GM20000 (cell line): ENCODE results near the gene ARPC1A.

Experiments used
- DNase-seq: peaks from one replicate; pipeline ENCODE4 v3.0.0; 2012; ENCODE audit warnings: low spot score
- CTCF ChIP-seq: IDR thresholded peaks from 2 replicates; pipeline ENCODE4 v1.5.1; 2012; ENCODE audit warnings: mild to moderate bottlenecking, control low read depth; ENCODE audit errors: extremely low read depth, missing control alignments

ARPC1A gene

DNA sequence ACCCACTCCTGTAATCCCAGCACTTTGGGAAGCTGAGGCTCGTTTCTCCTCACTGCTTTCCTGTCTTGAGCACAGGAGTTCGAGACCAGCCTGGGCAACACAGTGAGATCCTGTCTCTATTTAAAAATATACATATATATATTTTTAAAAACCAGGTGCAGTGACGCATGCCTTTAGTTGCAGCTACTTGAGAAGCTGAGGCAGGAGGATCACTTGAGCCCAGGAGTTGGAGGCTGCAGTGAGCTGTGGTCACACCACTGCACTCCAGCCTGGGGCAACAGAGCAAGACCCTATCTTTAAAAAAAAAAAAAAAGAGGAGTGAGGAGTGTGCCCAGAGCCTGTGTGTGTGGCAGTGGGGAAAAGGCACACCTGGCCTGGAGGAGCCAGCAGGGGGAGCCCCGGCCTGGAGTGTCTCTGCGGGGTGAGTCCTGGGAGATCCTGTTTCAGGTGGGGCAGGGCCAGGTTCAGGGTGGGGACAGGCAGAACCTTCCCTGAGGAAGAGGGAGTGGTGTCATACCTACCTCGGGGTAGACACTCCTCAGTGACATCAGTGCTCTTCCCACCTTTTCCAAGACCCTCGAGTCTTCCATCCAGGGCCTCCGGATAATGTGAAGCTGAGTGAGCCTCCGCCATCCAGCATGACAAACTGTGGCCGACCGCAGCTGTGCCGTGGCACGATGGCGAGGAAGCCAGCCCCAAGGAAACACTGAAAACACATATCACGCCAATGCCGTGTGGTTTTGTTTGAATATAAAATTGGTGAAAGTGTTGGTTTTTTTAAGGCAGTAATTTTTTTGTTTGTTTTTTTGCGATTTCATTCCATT lies 39.8 kb downstream of the ARPC1A start:
- DNase-seq = peak; percentile 63
- TF ChIP-seq CTCF = peak; percentile 53

GRCh38 chr7:99366646-99367045 lies 40.9 kb downstream of the ARPC1A start:
- no peak for DNase-seq
- TF ChIP-seq CTCF = no peak

DNA sequence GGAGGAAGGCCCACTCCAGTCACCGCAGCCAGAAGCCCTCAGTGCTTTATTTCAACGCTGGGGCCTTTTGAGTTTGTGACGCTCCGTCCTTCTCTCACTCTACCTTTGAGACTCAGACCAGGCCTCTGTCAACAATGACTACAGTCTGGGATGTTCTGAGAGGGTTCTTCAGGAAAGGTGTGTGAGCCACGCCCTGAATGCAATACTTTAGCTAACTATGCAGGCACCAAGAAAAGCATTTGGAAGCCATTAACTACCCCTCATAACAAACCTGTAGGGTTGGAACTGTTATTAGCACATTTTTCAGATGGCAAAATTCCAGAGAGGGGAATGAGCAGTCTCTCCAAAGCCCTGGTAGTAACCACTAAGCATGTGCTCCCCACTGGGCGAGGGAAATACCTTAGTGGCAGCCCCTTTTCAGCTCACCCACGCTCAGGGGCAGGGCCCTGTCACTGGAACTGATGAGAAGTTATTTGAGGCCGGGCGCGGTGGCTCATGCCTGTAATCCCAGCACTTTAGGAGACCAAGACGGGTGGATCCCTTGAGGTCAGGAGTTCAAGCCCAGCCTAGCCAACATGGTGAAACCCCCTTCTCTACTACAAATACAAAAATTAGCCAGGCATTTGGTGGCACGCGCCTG lies 43.2 kb downstream of the ARPC1A start:
- no peak for DNase-seq
- TF ChIP-seq CTCF = no peak

DNA sequence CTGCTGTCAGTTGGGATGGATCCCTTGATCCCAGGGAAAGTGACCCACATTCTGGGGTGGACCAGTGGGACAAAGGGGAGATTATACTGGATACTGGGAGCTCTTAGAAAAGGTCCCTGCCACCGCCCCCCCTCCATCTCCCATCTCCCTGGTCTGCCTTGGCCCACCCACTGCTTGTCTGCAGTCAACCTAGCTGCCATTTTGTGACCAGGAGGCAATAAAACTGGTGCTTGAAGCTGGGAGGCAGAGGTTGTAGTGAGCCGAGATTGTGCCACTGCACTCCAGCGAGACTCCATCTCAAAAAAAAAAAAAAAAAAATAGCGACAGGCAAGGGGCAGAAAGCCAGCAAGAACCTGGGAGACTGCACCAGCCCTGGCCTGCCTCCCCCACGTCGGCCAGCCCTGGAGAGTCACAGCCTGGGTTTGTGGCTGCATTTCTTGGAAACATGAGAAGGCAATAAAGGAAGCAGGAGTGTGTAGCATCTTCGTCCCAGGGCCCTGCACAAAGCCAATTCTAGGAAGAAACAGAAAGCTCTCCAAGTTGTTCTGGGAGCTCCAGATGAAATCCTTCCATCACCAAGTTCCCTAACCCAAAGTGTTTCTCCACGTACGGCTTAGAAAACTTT lies 44.2 kb downstream of the ARPC1A start:
- no peak for DNase-seq
- TF ChIP-seq CTCF = no peak

GRCh38 chr7:99371376-99371920 lies 45.8 kb downstream of the ARPC1A start:
- no peak for DNase-seq
- no peak for TF ChIP-seq CTCF

DNA sequence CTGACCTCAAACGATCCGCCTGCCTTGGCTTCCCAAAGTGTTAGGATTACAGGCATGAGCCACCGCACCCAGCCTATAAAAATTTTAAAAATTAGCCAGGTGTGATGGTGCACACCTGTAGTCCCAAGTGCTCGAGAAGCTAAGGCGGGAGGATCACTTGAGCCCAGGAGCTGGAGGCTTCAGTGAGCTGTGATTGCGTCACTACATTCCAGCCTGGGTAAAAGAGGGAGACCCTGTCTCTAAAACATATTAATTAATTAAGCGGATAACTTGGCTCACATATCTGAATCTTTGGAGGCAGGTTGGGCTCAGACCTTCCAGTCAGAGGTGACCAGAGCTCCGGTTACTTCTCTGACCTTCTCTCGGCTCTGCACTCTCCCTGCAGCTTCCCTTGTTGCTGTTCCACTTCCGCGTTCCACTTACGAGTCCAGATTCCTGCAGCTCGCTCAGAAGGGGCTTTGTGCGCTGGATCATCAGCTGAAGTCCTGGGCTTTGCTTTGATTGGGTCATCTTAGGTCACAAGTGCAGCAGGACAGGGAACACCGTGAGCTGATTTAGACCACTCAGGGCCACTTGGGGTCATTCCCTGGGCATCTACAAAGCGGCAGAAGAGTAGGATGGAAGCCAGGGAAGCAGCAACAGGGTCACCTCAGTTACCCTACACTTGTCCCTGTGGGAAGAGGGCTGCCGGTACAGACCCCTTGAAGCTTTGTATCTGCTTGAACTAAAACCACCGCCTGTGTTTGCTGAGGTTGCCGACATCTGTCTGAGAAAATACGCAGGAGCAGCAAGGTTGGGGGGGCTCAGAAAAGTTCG lies 46.8 kb downstream of the ARPC1A start:
- DNase-seq = no peak
- TF ChIP-seq CTCF = no peak
